ENCODE measurements around the gene TTLL1.

DNA sequence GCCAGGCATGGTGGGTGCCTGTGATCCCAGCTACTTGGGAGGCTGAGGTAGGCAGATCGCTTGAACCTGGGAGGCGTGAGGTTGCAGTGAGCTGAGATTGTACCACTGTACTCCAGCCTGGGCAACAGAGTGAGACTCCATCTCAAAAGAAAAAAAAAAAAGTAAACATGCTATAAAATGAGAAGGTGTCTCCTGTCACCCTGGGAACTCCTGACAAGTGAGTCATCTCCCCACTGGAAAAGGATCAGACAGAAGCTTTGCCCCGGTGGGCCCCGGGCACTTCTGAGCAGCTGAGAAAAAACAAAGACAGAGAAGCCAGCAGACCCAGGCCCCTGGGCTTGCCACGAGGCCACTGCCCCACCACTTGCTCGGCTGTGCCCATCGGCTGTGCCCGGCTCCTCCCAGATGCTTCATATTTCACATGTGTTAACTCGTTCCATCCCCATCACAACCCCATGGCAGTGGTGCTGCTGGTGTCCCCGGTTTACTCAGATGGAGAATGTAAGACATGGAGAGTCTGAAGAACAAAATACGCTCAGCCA lies 22.3 kb downstream of the TTLL1 start:
- TF ChIP-seq, protein P1, sequence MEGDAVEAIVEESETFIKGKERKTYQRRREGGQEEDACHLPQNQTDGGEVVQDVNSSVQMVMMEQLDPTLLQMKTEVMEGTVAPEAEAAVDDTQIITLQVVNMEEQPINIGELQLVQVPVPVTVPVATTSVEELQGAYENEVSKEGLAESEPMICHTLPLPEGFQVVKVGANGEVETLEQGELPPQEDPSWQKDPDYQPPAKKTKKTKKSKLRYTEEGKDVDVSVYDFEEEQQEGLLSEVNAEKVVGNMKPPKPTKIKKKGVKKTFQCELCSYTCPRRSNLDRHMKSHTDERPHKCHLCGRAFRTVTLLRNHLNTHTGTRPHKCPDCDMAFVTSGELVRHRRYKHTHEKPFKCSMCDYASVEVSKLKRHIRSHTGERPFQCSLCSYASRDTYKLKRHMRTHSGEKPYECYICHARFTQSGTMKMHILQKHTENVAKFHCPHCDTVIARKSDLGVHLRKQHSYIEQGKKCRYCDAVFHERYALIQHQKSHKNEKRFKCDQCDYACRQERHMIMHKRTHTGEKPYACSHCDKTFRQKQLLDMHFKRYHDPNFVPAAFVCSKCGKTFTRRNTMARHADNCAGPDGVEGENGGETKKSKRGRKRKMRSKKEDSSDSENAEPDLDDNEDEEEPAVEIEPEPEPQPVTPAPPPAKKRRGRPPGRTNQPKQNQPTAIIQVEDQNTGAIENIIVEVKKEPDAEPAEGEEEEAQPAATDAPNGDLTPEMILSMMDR (IDR thresholded peaks at IDR 0.05; ENCODE audit: low read length) = no peak
- TF ChIP-seq EZH2 (IDR thresholded peaks at IDR 0.05; ENCODE audit: borderline replicate concordance, low read length) = no peak

Measured in OCI-LY1 (cell line).